ENCODE data around the gene HILPDA.

Gene HILPDA

GRCh38 chr7:128455543-128456254, at the start of gene HILPDA:
HILPDA (plus strand) TSS chr7:128455878; CDS start chr7:128457269, 1,391 bp downstream.
- DNase-seq (ENCODE audit: low read depth), result peak; percentile 83

- DNase-seq (ENCODE audit: low read depth), result no peak
Measured at GRCh38 chr7:128406314-128407232, 49.1 kb upstream of the HILPDA start.

GRCh38 chr7:128407233-128407589, 48.5 kb upstream of the HILPDA start:
- no peak for DNase-seq (ENCODE audit: low read depth)

- no peak for DNase-seq (ENCODE audit: low read depth)
Measured at GRCh38 chr7:128407751-128408708, 47.6 kb upstream of the HILPDA start.

GRCh38 chr7:128408709-128409595, 46.7 kb upstream of the HILPDA start:
- DNase-seq (ENCODE audit: low read depth), result no peak

GRCh38 chr7:128409596-128410450, 45.9 kb upstream of the HILPDA start, which contains the start of gene IMPDH1:
IMPDH1 (minus strand) TSS chr7:128409982; CDS start chr7:128409901, 81 bp downstream.
- peak; percentile 80 for DNase-seq (ENCODE audit: low read depth)

- no peak for DNase-seq (ENCODE audit: low read depth)
Measured at GRCh38 chr7:128410451-128410753, 45.3 kb upstream of the HILPDA start.

GRCh38 chr7:128415217-128415785, 40.4 kb upstream of the HILPDA start:
- no peak for DNase-seq (ENCODE audit: low read depth)

GRCh38 chr7:128417071-128417470, 38.6 kb upstream of the HILPDA start:
- no peak for DNase-seq (ENCODE audit: low read depth)

- no peak for DNase-seq (ENCODE audit: low read depth)
Measured at GRCh38 chr7:128419257-128419656, 36.4 kb upstream of the HILPDA start.

- DNase-seq (ENCODE audit: low read depth), result no peak
Measured at GRCh38 chr7:128420773-128421172, 34.9 kb upstream of the HILPDA start.

GRCh38 chr7:128421384-128421783, 34.3 kb upstream of the HILPDA start:
- DNase-seq (ENCODE audit: low read depth), result no peak

GRCh38 chr7:128422037-128422436, 33.6 kb upstream of the HILPDA start:
- DNase-seq (ENCODE audit: low read depth), result no peak

GRCh38 chr7:128422842-128423241, 32.8 kb upstream of the HILPDA start:
- no peak for DNase-seq (ENCODE audit: low read depth)

- DNase-seq (ENCODE audit: low read depth), result no peak
Measured at GRCh38 chr7:128424686-128425275, 30.9 kb upstream of the HILPDA start.

GRCh38 chr7:128425850-128426249, 29.8 kb upstream of the HILPDA start:
- peak; percentile 75 for DNase-seq (ENCODE audit: low read depth)

GRCh38 chr7:128427289-128427891, 28.3 kb upstream of the HILPDA start:
- DNase-seq (ENCODE audit: low read depth), result no peak

GRCh38 chr7:128430207-128430606, 25.5 kb upstream of the HILPDA start:
- DNase-seq (ENCODE audit: low read depth), result no peak

- no peak for DNase-seq (ENCODE audit: low read depth)
Measured at GRCh38 chr7:128431221-128431620, 24.5 kb upstream of the HILPDA start.
